HG02970 (cell line): ENCODE data around the gene CYP46A1.

ENCODE experiments used
- ATAC-seq: cut with Tn5 transposase; IDR thresholded peaks from one replicate; pipeline ENCODE4 v1.9.1; 2021; ENCODE audit warnings: mild to moderate bottlenecking, moderate library complexity, moderate number of reproducible peaks; ENCODE audit not compliant: unreplicated experiment, low FRiP score

Gene CYP46A1

DNA sequence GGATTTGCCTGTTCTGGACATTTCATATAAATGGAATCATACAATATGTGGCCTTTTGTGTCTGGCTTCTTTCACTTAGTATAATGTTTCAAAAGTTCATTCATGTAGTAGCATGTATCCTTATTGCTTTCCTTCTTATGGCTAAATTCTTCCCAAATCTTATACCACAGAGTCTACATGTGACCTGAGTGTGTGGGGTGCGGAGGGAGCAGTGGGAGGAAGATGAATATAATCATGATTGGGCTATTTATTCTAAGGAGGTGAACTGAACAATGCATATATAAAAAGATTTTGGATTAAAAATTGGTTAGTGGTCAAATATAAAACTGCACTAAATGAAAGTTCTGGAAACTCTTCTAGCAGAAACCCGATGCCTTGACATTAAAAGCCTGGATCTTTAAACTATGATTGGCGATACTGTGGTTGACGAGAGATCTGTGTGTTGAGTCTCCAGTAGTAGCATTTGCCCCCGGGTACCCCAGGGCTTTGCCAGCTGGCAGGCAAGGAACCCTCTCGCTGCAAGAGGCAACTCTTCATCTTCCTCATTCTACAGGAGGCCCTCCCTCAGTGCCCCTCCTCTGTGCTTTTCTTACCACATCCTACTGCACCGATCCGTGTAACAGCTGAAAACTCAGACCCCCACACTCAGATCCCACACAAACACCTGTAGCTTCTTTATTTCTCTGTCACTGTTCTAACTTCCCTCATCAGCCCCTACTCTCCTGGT is 2.6 kb downstream of the CYP46A1 start:
- no peak for ATAC-seq

DNA sequence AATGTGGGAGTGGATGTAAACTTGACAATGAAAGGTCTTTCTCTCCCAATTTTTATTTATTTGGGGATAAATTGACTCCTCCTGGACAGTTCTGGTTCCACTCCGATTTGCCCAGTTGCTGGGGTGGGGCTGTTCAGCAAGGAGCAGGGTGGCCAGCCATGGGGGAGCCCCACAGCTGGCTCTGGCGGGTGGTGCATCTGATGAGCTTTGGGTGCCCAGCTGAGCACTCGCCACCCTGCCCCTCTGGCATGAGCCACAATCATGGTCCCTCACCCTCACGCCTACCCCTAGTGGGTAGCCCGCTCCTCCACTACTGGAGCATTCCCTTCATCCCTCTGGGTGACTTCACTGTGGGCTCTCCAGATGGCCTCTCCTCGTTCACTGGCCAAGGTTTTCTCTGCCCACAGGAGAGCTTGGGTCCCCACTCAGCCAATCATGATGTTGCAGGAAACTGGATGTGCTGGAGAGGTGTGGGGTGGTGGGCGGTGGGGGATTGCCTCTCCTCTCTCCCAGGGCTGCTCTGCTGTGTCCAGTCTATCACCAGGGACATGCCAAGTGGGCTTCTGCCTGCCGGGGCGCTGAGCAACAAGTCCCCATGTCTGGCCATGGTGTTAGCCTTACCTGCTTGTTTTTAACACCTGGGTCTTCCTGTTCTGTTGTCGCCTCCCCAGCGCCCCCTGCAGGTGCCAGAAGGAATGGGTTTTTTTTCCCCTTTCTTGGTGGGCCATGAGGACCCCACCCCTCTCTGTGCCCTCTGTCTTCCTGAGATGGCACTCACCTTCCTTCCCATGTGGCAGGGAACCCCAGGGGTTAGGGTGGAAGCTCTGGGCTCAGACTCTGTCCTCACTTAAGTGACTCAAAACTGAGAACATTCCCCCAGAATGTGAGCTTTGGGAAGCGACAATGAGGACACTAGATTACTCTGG is 3.4 kb downstream of the CYP46A1 start:
- no peak for ATAC-seq

DNA sequence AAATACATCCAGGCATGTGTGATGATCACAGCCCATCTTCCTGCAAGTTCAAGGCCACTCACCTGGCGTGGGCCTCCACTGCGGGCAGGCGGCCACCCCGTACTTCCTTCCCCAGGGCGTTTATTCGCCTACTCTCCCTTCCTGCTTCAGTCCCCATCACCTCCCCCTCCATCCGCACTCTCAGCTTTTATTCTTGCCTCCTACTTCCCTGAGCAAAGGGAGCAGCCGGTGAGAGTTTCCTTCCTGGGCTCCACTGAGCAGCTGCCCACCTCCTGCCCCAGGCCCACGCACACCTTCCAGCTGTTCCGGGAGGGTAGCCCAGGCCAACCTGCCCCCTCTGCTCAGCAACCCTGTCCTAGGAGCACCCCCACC is 4.1 kb downstream of the CYP46A1 start:
- ATAC-seq: no peak

DNA sequence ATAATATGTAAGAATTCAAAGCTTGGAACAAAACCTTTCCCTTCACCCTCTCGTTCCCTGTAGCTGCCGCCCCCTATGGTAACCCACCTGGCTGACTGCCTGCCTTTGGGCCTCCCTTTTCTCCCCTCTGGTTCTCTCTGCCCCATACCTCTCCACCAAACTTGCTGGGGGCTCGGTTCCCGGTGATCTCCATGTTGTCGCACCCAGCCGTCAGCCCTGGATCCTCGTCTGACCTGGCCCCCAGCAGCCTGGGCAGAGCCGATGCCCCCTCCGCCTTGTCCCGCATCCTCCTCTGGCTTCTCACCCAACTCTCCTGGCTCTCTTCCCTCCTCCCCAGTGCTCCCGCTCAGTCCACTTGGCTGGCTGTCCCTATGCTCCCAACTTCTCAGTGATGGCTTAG is 4.5 kb downstream of the CYP46A1 start:
- ATAC-seq: no peak

DNA sequence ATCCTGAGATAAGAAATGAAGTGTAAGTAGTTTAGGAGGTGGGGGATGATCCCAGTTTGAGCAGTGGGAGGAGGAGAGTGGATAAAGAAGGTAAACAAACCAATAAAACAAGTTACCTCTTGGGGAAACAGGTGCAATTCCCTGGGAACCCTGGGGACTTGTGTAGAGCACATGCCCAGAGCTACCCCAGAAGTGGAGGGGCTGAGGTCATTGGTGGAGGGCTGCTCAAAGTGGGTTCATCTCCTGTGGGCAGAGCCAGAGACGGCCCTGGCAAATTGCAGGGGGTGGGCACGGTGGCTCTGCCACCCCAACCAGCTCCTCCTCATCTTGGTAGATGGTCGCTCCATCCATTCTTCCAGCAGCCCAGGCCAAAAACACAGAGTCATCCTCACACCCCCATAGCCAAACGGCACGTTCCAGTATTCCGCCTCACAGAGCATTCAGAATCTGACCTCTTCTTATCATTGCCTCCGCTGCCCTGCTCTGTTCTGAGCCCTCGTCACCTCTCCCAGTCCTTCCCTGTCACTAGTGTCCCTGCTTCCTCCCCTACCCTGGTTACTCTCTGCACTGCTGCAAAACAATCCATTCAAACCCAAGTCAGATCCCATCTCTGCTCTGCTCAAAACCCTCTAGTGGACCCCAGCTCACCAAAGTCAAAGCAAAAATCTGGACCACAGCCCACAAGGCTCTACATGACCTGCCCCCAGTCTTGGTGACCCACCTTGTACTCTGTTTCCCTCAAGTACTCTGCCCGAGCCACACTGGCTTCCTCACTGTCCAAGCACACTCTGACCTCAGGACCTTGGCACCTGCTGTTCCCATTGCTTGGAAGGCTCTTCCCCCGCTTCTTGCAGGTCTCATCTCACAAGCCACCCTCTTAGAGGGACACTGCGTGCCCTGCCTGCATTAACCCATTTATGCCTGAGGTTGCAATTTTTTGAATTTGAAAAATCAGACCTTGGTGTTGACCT is 5.5 kb downstream of the CYP46A1 start:
- no peak for ATAC-seq

DNA sequence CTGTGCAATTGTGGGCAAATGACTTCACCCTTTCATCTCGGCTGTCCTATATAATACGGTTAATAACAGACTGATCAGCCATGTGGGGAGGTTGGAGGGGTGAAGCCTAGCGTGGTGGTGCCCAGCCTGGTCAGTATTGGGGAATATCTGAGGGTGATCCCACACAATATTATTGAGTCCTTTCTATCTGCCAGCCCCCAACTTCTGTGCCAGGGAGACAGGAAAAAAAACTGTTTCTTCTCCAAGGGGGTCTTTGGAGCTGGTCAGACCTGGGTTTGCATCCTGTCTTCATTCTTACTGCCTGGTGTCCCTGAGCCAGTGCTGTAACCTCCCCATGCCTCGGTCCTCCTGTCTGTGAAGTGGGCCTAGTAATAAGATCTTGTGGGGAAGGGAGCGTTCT is 6.5 kb downstream of the CYP46A1 start:
- no peak for ATAC-seq

DNA sequence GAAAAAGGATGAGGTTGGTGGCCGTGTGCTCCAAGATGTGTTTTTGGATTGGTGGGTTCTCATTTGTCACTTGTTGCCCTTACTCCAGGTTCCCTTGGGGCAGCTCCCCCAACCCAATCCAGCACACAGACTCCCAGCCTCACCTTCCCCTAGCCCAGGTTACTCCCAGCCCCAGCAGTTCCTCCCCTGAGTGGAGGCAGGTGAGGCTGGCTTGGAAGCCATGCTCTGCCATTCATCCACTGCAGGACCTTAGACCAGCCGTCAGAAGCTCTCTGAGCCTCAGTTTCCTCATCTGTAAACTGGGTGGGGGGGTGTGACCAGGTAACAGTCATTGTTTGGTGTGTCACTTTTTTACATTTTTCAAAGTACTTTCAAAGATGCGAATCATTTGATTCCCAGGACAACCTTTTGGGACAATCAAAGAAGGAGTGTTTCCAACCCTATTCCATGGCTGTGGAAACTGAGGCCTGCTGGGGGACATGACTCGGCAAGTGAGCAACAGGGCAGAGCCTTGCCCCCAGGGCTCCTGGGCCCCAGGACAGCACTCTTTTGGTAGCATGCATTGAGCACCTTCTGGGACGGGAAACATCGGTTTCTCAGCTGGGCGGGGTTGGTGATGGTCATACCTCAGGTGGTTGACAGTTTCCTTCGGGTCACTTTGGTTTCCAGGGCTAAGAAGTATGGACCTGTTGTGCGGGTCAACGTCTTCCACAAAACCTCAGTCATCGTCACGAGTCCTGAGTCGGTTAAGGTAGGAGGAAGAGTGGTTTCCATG is 7.2 kb downstream of the CYP46A1 start:
- no peak for ATAC-seq

DNA sequence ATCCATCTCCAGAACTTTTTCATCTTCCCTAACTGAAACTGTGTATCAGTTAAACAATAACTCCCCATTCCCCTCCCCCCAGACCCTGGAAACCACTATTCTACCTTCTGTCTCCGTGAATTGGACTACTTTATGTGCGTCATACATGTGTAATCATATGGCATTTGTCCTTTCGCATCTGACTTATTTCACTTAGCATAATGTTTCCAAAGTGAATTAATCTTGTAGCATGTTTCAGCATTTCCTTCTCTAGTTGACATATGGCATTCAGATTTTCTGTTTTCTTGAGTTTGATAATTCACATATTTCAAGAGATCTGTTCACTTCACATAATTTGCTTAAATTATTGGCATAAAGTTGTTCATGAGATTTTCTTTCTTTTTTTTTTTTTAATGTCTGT is 9.8 kb downstream of the CYP46A1 start:
- ATAC-seq: no peak

DNA sequence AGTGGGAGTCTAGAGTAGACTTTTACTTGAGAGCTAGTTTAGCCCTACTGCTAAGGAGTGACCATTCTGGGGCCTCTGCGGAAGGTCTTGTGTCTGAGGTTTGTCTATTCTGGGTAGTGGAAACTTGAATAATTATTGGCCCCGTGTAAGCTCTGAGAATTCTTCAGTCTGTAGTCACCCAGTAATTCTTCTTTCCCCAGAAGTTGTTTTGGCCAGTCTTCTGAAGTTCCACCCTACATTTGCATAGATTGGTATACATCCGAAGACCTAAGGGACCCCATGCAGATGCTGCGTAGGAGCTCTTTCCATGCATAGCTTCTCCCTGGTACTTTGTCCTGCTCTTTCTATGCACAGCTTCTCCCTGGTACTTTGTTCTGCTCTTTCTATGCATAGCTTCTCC is 12.8 kb downstream of the CYP46A1 start:
- no peak for ATAC-seq

DNA sequence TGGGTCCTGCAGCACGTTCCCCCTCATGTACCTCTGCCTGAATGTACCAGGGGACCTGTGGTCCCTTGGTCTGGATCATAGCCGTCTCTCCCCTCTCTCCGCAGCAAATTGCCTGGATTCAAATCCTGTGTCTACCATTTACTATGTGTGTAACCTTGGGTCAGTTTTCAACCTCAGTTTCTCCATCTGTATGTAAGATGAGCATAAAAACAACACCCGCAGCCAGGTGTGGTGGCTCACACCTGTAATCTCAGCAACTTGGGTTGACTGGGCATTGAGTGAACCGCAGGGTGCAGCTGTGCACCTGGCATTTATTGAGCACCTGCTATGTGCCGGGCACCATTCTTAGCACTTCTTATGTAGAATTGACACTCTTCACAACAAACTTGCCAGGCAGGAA is 14.1 kb downstream of the CYP46A1 start:
- ATAC-seq: no peak

DNA sequence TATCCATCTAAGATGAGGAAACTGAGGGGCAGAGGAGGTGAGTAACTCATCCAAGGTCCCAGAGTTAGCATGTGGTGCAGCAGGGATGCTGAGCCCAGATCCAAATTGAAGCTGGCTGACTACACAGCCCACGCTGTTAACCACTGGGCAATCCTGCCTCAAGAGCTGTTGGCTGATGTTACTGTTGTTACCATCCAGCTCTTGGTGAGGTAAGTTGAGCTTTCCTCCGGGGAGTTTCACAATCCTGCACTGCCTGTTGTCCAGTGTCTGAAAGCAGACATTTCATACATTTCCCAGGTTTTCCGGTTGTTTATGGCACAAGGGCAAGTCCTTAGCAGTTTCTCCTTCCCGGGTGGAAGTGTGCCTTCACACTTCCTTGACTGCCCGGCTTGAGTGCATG is 14.5 kb downstream of the CYP46A1 start:
- ATAC-seq: no peak

DNA sequence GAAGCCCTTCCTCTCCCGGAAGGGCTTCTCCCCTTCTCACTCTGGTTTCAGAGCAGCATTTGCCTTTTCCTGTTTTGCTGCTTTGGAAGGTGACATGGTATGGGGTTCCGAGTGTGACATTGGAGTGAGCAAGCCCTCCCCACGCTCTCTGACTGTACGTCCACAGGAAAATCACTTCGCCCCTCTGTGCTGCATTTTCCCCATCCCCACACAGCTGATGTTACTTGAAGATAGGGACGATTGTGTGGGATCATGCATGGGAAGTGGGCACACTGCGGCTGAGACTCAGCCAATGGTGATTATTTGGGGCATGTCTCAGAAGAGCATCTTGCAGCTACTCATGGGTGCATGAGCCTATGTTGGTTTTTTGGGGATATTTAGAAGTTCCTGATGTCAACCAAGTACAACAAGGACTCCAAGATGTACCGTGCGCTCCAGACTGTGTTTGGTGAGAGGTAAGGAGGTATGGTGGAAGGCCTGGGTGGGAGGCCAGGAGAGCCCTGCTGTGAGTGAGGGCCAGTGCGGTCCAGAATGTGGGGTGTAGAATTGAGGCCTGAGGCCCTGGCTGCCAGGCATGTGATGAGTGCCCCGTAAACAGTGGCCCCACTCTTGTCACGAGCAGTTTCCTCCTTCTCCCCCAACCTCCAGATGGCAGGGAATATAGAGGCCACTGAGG is 15.1 kb downstream of the CYP46A1 start:
- no peak for ATAC-seq

DNA sequence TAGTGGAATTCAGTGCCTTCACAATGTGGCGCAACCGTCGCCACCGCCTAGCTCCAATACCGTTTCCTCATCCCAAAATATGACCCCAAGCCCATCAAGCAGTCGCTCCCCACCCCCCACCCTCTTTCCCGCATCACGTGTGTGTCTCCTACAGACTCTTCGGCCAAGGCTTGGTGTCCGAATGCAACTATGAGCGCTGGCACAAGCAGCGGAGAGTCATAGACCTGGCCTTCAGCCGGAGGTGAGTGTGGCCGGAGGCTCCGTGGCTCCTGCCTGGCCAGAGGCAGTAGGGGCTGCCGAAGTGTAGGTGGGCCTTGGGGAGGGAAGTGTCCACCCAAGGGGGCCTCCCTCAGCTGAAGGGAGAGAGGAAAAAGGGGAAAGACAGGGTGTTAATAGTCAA is 15.8 kb downstream of the CYP46A1 start:
- no peak for ATAC-seq

DNA sequence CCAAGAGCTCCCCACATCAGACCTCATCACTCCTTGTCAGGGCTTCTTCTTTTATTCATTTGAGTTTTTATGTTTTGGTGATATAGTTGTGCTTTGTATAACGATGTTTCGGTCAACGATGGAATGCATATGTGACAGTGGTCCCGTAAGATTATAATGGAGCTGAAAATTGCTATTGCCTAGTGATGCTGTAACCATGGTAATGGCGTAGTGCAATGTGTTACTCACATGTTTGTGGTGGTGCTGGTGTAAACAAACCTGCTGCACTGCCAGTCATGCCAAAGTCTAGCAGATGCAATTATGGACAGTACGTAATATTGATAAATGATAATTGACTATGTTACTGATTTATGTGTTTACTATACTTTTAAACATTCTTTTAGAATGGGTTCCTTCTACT is 16.3 kb downstream of the CYP46A1 start:
- no peak for ATAC-seq

DNA sequence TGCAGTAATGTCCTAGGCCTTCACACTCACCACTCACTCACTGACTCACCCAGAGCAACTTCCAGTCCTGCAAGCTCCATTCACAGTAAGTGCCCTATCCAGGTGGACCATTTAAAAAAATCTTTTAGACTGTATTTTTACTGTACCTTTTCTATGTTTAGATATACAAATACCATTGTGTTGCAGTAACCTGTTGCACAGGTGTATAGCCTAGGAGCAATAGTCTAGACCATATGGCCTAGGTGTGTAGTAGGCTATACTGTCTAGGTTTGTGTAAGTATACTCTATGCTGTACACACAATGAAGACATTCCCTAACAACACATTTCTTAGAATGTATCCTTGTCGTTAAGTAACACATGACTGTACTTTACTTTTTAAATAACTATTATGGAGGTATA is 17.2 kb downstream of the CYP46A1 start:
- no peak for ATAC-seq

DNA sequence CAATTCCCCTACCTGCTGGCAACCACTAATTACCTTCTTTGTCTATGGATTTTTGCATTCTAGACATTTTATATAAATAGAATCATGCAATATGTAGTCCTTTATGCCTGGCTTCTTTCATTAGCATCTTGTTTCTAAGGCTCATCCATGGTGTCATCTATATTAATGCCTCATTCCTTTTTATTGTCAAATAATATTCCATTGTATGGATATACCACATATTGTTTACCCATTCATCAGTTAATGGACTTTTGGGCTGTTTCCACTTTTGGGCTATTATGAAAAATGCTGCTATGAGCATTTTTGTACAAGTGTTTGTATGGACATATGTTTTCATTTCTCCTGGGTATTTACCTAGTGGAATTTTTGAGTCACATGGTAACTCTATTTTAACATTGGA is 18.0 kb downstream of the CYP46A1 start:
- no peak for ATAC-seq

DNA sequence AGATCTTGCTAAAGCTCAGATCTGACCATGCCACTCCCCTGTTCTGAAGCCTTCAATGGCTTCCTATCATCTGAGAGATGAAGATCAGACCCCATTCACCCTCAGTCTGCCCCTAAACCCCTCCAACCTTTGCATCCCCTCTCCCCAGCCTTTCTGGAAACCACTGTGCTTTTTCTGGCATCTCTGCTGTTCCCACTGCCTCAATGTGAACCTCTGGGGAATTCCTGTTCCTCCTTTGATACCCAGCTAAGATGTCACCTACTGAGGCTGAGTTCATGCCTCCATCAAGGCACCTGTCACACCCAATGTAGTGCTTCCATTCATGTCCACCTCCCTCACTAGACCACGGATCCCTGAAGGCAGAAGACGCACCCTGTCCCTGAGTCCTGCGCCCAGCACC is 19.3 kb downstream of the CYP46A1 start:
- ATAC-seq: no peak

DNA sequence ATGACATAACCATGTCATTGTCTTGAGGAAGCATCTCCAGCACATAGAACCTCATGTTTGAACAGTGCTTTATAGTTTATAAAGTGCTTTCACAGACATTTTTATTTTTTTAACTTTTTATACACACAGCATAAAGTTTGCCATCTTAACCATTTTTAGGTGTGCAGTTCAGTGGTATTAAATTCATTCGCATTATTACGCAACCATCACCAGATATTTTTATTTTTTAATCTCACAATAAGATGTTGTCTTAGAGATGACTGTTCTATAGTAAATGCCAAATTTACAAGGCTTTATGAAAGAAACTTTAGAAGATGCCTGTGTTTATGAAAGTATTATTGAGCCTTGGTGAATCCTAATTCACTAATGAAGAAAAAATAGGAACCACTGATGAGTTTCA is 19.9 kb downstream of the CYP46A1 start:
- no peak for ATAC-seq

DNA sequence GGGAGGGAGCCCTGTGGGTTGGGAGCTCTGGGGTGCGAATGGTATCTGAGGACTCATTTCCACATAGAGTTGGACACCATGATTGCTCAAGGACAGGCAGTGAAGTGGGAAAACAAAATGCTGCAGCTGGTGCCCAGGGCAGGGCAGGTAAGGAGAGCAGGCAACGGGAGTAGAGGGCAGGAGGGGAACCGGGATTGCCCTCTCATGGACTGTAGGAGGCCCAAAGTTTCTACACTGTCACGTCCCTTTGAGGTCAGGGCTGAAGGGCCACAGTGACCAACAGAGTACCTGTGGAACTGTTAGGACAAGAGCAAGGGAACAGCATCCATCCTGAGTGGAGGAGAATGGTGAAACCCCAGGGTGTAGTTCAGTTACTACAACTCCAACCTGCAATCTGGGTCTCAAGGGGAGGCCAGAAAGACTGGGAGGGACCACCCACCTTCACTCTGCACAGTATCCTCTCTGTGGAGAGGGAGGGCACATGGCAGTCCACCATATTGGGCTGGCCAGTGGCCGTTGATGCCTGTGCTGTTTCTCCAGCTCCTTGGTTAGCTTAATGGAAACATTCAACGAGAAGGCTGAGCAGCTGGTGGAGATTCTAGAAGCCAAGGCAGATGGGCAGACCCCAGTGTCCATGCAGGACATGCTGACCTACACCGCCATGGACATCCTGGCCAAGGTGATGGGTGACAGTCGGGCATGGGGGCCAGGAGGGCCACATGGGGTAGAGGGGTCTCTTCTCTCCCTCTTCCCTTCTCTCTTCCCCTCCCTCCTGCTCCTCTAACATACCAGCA is 22.2 kb downstream of the CYP46A1 start:
- no peak for ATAC-seq
